ENCODE measurements around the gene CACNA1C.

DNA sequence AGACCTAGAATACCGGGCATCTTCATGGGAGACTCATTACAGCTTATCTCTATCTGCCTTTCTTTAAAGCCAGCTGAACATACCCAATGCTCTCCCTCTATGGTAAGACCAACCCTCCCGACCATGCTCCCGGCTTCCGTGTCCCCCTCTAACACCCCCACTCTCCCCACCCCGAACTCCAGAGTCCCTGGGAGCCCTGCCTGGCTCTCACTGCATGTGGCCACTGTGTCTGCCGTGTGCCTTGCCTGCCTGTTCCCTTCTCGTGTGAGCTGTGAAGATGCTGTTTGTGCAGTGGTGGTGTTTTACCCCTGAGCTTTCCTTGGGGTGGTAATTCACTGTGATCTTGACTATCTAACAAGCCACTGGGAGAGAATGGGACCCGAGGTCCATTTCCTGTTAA lies 595.6 kb downstream of the CACNA1C start:
- TF ChIP-seq, protein P1, sequence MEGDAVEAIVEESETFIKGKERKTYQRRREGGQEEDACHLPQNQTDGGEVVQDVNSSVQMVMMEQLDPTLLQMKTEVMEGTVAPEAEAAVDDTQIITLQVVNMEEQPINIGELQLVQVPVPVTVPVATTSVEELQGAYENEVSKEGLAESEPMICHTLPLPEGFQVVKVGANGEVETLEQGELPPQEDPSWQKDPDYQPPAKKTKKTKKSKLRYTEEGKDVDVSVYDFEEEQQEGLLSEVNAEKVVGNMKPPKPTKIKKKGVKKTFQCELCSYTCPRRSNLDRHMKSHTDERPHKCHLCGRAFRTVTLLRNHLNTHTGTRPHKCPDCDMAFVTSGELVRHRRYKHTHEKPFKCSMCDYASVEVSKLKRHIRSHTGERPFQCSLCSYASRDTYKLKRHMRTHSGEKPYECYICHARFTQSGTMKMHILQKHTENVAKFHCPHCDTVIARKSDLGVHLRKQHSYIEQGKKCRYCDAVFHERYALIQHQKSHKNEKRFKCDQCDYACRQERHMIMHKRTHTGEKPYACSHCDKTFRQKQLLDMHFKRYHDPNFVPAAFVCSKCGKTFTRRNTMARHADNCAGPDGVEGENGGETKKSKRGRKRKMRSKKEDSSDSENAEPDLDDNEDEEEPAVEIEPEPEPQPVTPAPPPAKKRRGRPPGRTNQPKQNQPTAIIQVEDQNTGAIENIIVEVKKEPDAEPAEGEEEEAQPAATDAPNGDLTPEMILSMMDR (IDR thresholded peaks at IDR 0.05; ENCODE audit: borderline replicate concordance, extremely low read depth, low read length, poor library complexity, severe bottlenecking) = no peak
- TF ChIP-seq EZH2 (IDR thresholded peaks at IDR 0.05; ENCODE audit: borderline replicate concordance, low read depth, low read length, severe bottlenecking) = no peak

All from DND-41 (cell line).